Activated CD4-positive, alpha-beta T cell treated with anti-CD3 and anti-CD28 coated beads for 36 hours (primary cell): ENCODE data around the gene ZNF512B. TPM values are rescaled to one million over a fixed set of nuclear protein-coding genes. Genes with fewer than 3 reads are reported as not detected.
"Not testable (repeated sequence)": the region's sequence is repeated elsewhere in the genome, so short reads cannot be mapped to it uniquely, and the experiment has no call there.

ENCODE experiments used
- ATAC-seq: fragments of 200-7000 bp; cut with Tn5 transposase; one replicate; pipeline ENCODE4 v1.10.0; 2021; ENCODE audit warnings: mild to moderate bottlenecking, moderate library complexity
- CTCF ChIA-PET: fragments of 350-600 bp; sonication (Branson Sonifier 250); formaldehyde crosslinking; loops from one replicate; lab custom pipeline; 2021; ENCODE audit warnings: antibody characterized with exemption; lab: Charles Lee
- POLR2A ChIA-PET: fragments of 350-600 bp; sonication (Branson Sonifier 250); formaldehyde crosslinking; loops from one replicate; lab custom pipeline; 2021; ENCODE audit warnings: antibody characterized with exemption, inconsistent platforms; lab: Charles Lee
- DNase-seq: peaks from one replicate; pipeline ENCODE4 v3.0.0-alpha.2; 2020
- H3K27ac Mint-ChIP-seq: one replicate; pipeline ENCODE4 v1.8.0; 2021; ENCODE audit warnings: mixed read lengths
- H3K27me3 Mint-ChIP-seq: one replicate; pipeline ENCODE4 v1.8.0; 2021; ENCODE audit warnings: mixed read lengths
- H3K36me3 Mint-ChIP-seq: one replicate; pipeline ENCODE4 v1.8.0; 2021; ENCODE audit warnings: low read depth, mixed read lengths
- H3K4me1 Mint-ChIP-seq: one replicate; pipeline ENCODE4 v1.8.0; 2021; ENCODE audit warnings: mixed read lengths
- H3K4me3 Mint-ChIP-seq: one replicate; pipeline ENCODE4 v1.8.0; 2021; ENCODE audit warnings: mild to moderate bottlenecking, moderate library complexity, mixed read lengths
- H3K9me3 Mint-ChIP-seq: one replicate; pipeline ENCODE4 v1.8.0; 2021; ENCODE audit warnings: low read depth, mixed read lengths
- intact Hi-C, 2 experiments: fragments of 100-400 bp; cut with DNase I in 1 of 2; cut with micrococcal nuclease in 1 of 2; formaldehyde crosslinking; loops; one replicate each; pipeline versions ENCODE4 v1.14.2 to v1.15.1; 2022 to 2024; cut with DNase I, micrococcal nuclease
- total RNA-seq, 2 experiments: library from RNA; stranded (reverse); gene quantifications; one replicate each; pipeline ENCODE4 v1.2.3, GENCODE V29; 2021

The ZNF512B gene
- 10 to 100 TPM; 12.6 to 13.1 TPM for total RNA-seq

DNA sequence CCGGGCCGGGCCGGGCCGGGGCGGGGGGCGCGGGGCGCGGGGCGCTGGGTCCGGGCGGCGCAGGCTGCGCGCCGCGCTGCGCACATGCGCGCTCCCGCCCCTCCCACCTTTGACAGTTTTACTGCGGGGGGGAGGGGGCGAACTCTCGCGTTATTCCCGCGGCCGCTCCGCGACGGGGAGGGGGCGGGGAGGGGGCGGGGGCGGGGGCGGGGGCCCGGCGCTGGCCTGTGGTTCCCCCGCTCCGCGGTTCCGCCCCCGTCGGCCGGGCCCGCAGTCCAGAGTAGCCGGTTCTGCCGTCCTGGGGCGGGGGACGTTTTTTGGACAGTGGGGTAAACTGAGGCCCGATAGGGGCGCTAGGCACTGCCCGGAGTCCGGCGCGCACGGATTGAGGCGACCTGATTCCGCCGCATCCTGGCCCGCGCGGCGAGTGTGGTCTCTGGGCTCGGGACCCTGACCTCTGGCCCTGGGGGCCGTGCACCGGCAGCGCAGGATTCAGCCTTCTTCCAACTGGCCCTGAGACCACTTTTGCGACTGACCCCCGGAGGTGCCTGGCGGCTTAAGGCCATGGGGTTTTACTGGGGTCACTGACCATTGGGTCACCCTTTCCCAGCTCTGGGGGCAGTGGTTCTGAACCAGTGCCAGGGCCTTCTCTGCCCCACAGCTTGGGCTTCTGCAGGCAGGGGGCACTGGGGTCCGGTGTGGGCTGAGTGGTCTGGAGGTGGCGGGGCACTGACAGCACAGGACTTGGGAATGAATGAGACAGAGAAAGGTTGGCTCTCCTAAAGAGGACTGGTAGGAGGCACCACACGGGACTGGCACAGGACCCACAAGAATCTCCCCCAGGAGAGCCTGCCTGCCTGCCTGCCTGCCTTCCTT is at the start of gene ZNF512B:
Gene ZNF512B (minus strand): TSS at position 93 of the 876 bp plus-strand sequence. CDS start 1,980 bp downstream, outside the sequence.
- Mint-ChIP-seq H3K4me3 (peak within 1 kb of the TSS; percentile 77), H3K27ac (peak within 1 kb of the TSS; percentile 83), H3K4me1 (peaks cover 22% of the 10 kb centered on the region), H3K9me3 (no peaks in the 10 kb centered on the region), H3K27me3 (no peaks in the 10 kb centered on the region), H3K36me3 (peaks cover 14% of the 10 kb centered on the region)
- DNase-seq (peak; percentile 78), ATAC-seq (peak; percentile 54)
- ChIA-PET POLR2A (no interaction called here), CTCF (no interaction called here)
- intact Hi-C loops, result loop anchor here (5.0 to 10.0 kb wide), 4 partner anchors 73 to 755 kb away; partner anchors contain the start of genes DNAJC5 (in 1 of the 2), LIME1 (in 1 of the 2), SLC2A4RG (in 1 of the 2) and YTHDF1 (in 1 of the 2)

GRCh38 chr20:64015635-64016034 is 45.9 kb upstream of the ZNF512B start:
- Mint-ChIP-seq H3K36me3 (peaks cover 60% of the 10 kb centered on the region), H3K27ac (no peak overlapping the region), H3K4me1 (peaks cover 25% of the 10 kb centered on the region), H3K9me3 (no peaks in the 10 kb centered on the region), H3K27me3 (no peaks in the 10 kb centered on the region), H3K4me3 (no peak overlapping the region)
- CTCF ChIA-PET, result no interaction called here
- POLR2A ChIA-PET, result no interaction called here
- DNase-seq (no peak), ATAC-seq (no peak)
- intact Hi-C loops, result no loop called here

DNA sequence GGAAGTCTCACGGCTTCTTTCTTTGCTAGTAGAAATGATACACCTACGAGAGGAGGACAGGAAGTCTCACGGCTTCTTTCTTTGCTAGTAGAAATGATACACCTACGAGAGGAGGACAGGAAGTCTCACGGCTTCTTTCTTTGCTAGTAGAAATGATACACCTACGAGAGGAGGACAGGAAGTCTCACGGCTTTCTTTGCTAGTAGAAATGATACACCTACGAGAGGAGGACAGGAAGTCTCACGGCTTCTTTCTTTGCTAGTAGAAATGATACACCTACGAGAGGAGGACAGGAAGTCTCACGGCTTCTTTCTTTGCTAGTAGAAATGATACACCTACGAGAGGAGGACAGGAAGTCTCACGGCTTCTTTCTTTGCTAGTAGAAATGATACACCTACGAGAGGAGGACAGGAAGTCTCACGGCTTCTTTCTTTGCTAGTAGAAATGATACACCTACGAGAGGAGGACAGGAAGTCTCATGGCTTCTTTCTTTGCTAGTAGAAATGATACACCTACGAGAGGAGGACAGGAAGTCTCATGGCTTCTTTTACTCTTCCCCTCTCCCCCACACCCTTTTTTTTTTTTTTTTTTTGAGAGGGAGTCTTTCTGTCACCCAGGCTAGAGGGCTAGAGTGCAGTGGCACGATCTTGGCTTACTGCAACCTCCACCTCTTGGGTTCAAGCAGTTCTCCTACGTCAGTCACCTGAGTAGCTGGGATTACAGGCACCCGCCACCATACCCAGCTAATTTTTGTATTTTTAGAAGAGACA is 42.8 kb upstream of the ZNF512B start:
- H3K9me3 Mint-ChIP-seq, DNase-seq, H3K27me3 Mint-ChIP-seq, CTCF ChIA-PET: not testable (repeated sequence)
- intact Hi-C loops, result loop anchor here in 1 of 2 experiments (1.0 kb wide), 1 partner anchor 31 kb away; the partner anchor contains the start of gene PRPF6
- H3K27ac Mint-ChIP-seq, result peak overlapping the region; percentile 93
- H3K4me3 Mint-ChIP-seq, result peak overlapping the region; percentile 59
- POLR2A ChIA-PET, result interaction anchor here (1.0 kb wide), 1 partner anchor 30 kb away, joined by 3 read pairs; no protein-coding TSS in a partner anchor
- H3K36me3 Mint-ChIP-seq, result peaks cover 69% of the 10 kb centered on the region
- ATAC-seq, result peak; percentile 49
- H3K4me1 Mint-ChIP-seq, result peaks cover 32% of the 10 kb centered on the region

DNA sequence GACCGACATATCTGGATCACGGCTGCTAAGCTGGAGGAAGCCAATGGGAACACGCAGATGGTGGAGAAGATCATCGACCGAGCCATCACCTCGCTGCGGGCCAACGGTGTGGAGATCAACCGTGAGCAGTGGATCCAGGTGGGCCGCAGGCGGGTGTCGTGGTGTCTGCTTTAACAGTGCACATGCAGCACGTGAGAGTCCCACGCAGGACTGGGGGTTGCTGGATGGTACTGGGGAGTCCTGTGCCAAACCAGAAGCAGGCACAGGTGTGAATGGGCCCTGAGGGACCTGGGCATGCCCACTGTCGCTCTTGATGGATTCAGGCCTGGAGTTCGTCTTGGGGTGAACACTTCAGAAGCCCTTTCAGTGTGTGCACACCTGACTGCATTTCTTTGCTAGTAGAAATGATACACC is 41.6 kb upstream of the ZNF512B start:
- H3K27ac Mint-ChIP-seq, result peak overlapping the region; percentile 83
- peaks cover 72% of the 10 kb centered on the region for H3K36me3 Mint-ChIP-seq
- DNase-seq (peak; percentile 25), ATAC-seq (no peak)
- no peaks in the 10 kb centered on the region for H3K27me3 Mint-ChIP-seq
- POLR2A ChIA-PET, result no interaction called here
- peaks cover 8% of the 10 kb centered on the region for H3K9me3 Mint-ChIP-seq
- H3K4me3 Mint-ChIP-seq, result no peak overlapping the region
- intact Hi-C loops, result no loop called here
- peaks cover 32% of the 10 kb centered on the region for H3K4me1 Mint-ChIP-seq
- CTCF ChIA-PET, result no interaction called here

DNA sequence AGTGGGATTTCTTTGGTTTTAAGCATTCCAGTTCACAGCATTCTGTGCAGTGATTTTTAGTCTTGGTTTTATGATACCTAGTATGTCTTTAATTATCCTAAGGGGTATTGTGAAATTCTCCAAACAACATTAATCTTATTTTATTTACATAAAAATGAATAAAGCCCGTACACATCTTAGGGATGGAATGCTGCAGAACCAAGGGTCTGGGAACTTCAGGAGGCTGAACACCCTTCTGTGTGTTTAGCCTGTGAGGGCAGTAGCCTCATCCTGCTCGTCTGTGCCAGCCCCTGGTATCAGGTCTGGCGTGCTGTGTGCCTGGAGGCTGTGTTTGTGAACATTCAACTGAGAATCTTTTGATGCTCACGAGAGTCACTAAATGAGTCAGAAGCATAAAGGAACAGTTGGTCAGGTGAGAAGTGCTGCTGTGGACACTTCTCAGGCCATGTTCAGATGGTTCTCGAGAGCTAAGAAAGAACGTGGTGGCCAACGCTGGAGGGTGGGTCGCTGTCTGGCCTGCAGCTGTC is 41.0 kb upstream of the ZNF512B start:
- Mint-ChIP-seq H3K27ac (peak overlapping the region; percentile 83), H3K27me3 (no peaks in the 10 kb centered on the region), H3K36me3 (peaks cover 76% of the 10 kb centered on the region), H3K4me1 (peaks cover 32% of the 10 kb centered on the region), H3K9me3 (peaks cover 8% of the 10 kb centered on the region), H3K4me3 (no peak overlapping the region)
- ATAC-seq (peak; percentile 33), DNase-seq (no peak)
- intact Hi-C loops, result no loop called here
- ChIA-PET POLR2A (no interaction called here), CTCF (interaction anchor here (1.6 kb wide), 1 partner anchor 20 kb away, joined by 3 read pairs; no protein-coding TSS in a partner anchor)

DNA sequence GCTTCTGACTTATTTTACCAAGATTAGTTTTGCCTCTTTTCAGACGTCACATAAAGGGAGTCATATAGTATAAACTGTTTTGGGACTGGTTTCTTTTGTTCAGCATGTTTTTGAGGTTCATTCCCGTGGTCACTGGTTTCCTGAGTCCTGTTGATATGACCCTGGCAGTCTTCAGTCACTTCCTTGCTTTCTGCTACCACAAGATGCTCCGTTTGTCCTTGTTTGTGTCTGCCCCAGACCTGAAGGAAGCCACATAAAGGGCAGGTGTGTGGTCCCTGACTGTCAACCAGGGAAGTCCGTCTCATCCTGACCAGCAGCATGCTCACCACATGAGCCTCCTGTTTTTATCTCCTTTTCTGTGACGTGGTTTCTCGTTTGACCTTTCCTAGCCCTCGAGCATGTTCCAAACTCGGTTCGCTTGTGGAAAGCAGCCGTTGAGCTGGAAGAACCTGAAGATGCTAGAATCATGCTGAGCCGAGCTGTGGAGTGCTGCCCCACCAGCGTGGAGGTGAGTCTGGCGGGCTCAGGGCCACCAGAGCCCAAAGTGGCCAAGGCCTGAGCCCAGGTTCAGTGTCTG is 40.2 kb upstream of the ZNF512B start:
- ChIA-PET CTCF (interaction anchor here (1.6 kb wide), 1 partner anchor 19 kb away, joined by 3 read pairs; no protein-coding TSS in a partner anchor), POLR2A (no interaction called here)
- DNase-seq, result no peak
- Mint-ChIP-seq H3K36me3 (peaks cover 75% of the 10 kb centered on the region), H3K4me1 (peaks cover 32% of the 10 kb centered on the region), H3K27ac (peak overlapping the region; percentile 33), H3K4me3 (no peak overlapping the region), H3K27me3 (no peaks in the 10 kb centered on the region), H3K9me3 (peaks cover 8% of the 10 kb centered on the region)
- intact Hi-C loops, result no loop called here
- no peak for ATAC-seq

DNA sequence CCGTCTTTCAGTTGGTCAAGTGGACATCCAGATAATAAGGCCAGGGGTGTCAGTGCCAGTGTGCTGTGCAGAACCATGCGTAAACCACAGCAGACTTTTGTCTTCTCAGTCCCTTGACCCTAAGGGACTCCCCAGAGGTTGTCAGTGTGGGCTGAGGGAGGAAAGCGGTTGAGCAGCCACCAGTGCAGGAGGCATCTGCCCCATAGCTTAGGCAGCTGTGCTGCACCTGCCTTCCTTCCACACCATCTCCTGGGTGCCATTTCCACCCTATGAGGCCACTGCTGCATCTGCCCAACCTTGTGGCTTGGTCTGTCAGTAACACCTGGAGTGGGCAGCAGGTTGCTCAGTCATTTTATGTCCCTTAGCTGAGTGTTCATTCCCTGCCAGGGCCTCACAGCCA is 37.2 kb upstream of the ZNF512B start:
- peaks cover 8% of the 10 kb centered on the region for H3K9me3 Mint-ChIP-seq
- no peak overlapping the region for H3K27ac Mint-ChIP-seq
- H3K4me1 Mint-ChIP-seq, result peaks cover 17% of the 10 kb centered on the region
- ATAC-seq, result no peak
- CTCF ChIA-PET, result interaction anchor here (1.2 kb wide), 1 partner anchor 31 kb away, joined by 3 read pairs; no protein-coding TSS in a partner anchor
- POLR2A ChIA-PET, result interaction anchor here (0.6 kb wide), 2 partner anchors 27 to 70 kb away, joined by 3 read pairs; no protein-coding TSS in a partner anchor
- intact Hi-C loops, result no loop called here
- H3K27me3 Mint-ChIP-seq, result no peaks in the 10 kb centered on the region
- H3K4me3 Mint-ChIP-seq, result no peak overlapping the region
- H3K36me3 Mint-ChIP-seq, result peaks cover 72% of the 10 kb centered on the region
- DNase-seq, result no peak

DNA sequence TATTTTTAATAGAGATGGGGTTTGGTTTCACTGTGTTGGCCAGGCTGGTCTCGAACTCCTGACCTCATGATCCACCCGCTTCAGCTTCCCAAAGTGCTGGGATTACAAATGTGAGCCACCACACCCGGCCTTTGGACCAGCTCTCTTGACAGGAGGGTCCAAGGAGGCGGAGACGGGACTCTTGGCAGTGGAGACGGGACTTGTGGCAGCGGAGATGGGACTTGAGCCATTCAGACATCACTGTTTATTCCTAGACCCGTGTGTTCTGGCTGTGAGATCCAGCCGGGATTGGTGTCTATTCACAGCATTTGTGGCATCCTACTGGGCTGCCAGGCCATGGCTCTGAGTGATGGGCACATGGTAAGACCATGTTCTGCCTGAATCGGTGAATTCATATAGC is 36.8 kb upstream of the ZNF512B start:
- H3K9me3 Mint-ChIP-seq, result peaks cover 8% of the 10 kb centered on the region
- CTCF ChIA-PET, result interaction anchor here (1.2 kb wide), 1 partner anchor 32 kb away, joined by 3 read pairs; no protein-coding TSS in a partner anchor
- H3K27ac Mint-ChIP-seq, result no peak overlapping the region
- ATAC-seq, result no peak
- DNase-seq, result no peak
- H3K36me3 Mint-ChIP-seq, result peaks cover 74% of the 10 kb centered on the region
- peaks cover 16% of the 10 kb centered on the region for H3K4me1 Mint-ChIP-seq
- intact Hi-C loops, result no loop called here
- no peak overlapping the region for H3K4me3 Mint-ChIP-seq
- H3K27me3 Mint-ChIP-seq, result no peaks in the 10 kb centered on the region
- POLR2A ChIA-PET, result interaction anchor here (0.6 kb wide), 1 partner anchor 69 kb away, joined by 3 read pairs; no protein-coding TSS in a partner anchor

DNA sequence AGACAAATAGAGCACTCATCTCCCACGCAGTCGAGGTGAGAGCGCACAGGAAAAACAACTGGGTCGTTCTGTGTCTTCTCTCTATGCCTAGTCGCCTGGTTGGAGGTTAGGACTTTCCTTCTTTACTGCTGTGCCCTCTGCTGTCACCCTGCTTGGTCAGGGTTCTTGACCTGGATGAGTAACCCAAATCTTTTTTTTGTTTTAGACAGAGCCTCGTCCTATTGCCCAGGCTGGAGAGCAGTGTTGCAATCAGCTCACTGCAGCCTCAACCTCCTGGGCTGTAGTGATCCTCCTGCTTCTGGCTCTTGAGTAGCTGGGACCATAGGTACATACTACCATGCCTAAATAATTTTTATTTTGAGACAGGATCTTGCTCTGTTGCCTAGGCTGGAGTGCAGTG is 35.7 kb upstream of the ZNF512B start:
- no peak overlapping the region for H3K4me3 Mint-ChIP-seq
- H3K27me3 Mint-ChIP-seq, result no peaks in the 10 kb centered on the region
- H3K4me1 Mint-ChIP-seq, result peaks cover 6% of the 10 kb centered on the region
- CTCF ChIA-PET, result no interaction called here
- no peak for DNase-seq
- H3K9me3 Mint-ChIP-seq, result peaks cover 8% of the 10 kb centered on the region
- ATAC-seq, result no peak
- intact Hi-C loops, result no loop called here
- POLR2A ChIA-PET, result no interaction called here
- peaks cover 69% of the 10 kb centered on the region for H3K36me3 Mint-ChIP-seq
- no peak overlapping the region for H3K27ac Mint-ChIP-seq

GRCh38 chr20:64003960-64004725 is 34.4 kb upstream of the ZNF512B start:
- ATAC-seq, result no peak
- Mint-ChIP-seq H3K36me3 (peaks cover 65% of the 10 kb centered on the region), H3K27ac (no peak overlapping the region), H3K4me3 (no peak overlapping the region), H3K4me1 (no peaks in the 10 kb centered on the region), H3K9me3 (peaks cover 5% of the 10 kb centered on the region), H3K27me3 (no peaks in the 10 kb centered on the region)
- intact Hi-C loops, result no loop called here
- ChIA-PET POLR2A (no interaction called here), CTCF (interaction anchor here (0.7 to 1.2 kb wide), 2 partner anchors 34 to 342 kb away, joined by 3 to 4 read pairs; no protein-coding TSS in a partner anchor)
- DNase-seq, result no peak
